K562 (cell line): ENCODE data around the gene RBM19. TPM values are rescaled to one million over a fixed set of nuclear protein-coding genes. Genes with fewer than 3 reads are reported as not detected.

Source experiments
- ATAC-seq: fragments of 200-7000 bp; cut with Tn5 transposase; 3 replicates; pipeline ENCODE4 v1.9.1; 2020; ENCODE audit warnings: moderate library complexity
- BruUV-seq: library from RNA; stranded (reverse); fragments of 400-500 nt; replicated peaks from 2 replicates; lab custom pipeline; 2021; lab: Mats Ljungman, UMichigan
- CTCF ChIA-PET: fragments of 300-600 bp; formaldehyde crosslinking; extraction: SDS; loops from one replicate; lab custom pipeline; 2021; ENCODE audit warnings: low intra/inter-chr PET ratio; lab: Yijun Ruan, JAX
- POLR2A ChIA-PET: fragments of 300-600, 350-650 bp; sonication (Branson Sonifier 250); formaldehyde crosslinking; extraction: SDS; loops from one replicate; lab custom pipeline; 2021; ENCODE audit warnings: antibody characterized with exemption, inconsistent platforms; lab: Yijun Ruan, JAX
- DNase-seq, 4 experiments: peaks; one replicate each; pipeline versions ENCODE4 v3.0.0 to v3.0.0-alpha.2; 2011 to 2018; ENCODE audit warnings: low spot score in 3 of 4, mixed read lengths in 3 of 4; ENCODE audit errors: extremely low read depth in 1 of 4
- FAIRE-seq: peaks from 2 replicates; lab custom pipeline; 2011; peaks lifted over from hg19 to GRCh38; lab: Jason Lieb, UNC
- H2AFZ ChIP-seq: 2 replicates; pipeline ENCODE4 v1.6.0; 2011; ENCODE audit warnings: low read depth, low read length, control low read depth, inconsistent platforms
- H3K27ac ChIP-seq: fragments of 200-600 bp; 3 replicates; pipeline ENCODE4 v1.8.0; 2011; ENCODE audit warnings: low read depth, mild to moderate bottlenecking, control low read depth, inconsistent platforms, low read length, moderate library complexity, mixed read lengths; ENCODE audit errors: extremely low read depth
- H3K27me3 ChIP-seq, 2 experiments: fragments of 300-600 bp in 1 of 2; 2 replicates in 1 of 2; 3 replicates in 1 of 2; pipeline versions ENCODE4 v1.6.0 to v1.8.0; 2011; ENCODE audit warnings: inconsistent platforms in 2 of 2, low read length in 2 of 2, mild to moderate bottlenecking in 1 of 2, mixed read lengths in 1 of 2, moderate library complexity in 1 of 2; ENCODE audit not compliant: control insufficient read depth in 2 of 2, insufficient read depth in 2 of 2
- H3K36me3 ChIP-seq: fragments of 300-600 bp; 3 replicates; pipeline ENCODE4 v1.8.0; 2011; ENCODE audit warnings: mild to moderate bottlenecking, low read length, inconsistent platforms; ENCODE audit not compliant: control insufficient read depth, insufficient read depth
- H3K4me1 ChIP-seq, 2 experiments: fragments of 200-600 bp in 1 of 2; replicated peaks in 1 of 2; 2 replicates in 1 of 2; 3 replicates in 1 of 2; pipeline versions ENCODE4 v1.5.1 to v1.8.0; 2011; ENCODE audit warnings: inconsistent platforms in 2 of 2, low read length in 2 of 2, mild to moderate bottlenecking in 1 of 2, mixed read lengths in 1 of 2, moderate library complexity in 1 of 2; ENCODE audit not compliant: control insufficient read depth in 2 of 2, insufficient read depth in 2 of 2
- H3K4me2 ChIP-seq: 2 replicates; pipeline ENCODE4 v1.6.1; 2011; ENCODE audit warnings: low read length, control low read depth, inconsistent platforms, mixed read lengths; ENCODE audit not compliant: insufficient read depth
- H3K4me3 ChIP-seq: fragments of 200-600 bp; sonication (generic), shearing (Covaris generic); 2 replicates; pipeline ENCODE4 v1.5.1; 2016; ENCODE audit warnings: control low read depth, inconsistent platforms
- H3K79me2 ChIP-seq: fragments of 200-600 bp; 3 replicates; pipeline ENCODE4 v1.8.0; 2011; ENCODE audit warnings: low read length, inconsistent platforms; ENCODE audit not compliant: control insufficient read depth, insufficient read depth
- H3K9ac ChIP-seq, 2 experiments: 2 replicates each; pipeline versions ENCODE4 v1.6.0 to v1.6.1; 2011; ENCODE audit warnings: low read depth in 2 of 2, low read length in 2 of 2, control low read depth in 1 of 2, inconsistent platforms in 1 of 2, mild to moderate bottlenecking in 1 of 2, mixed read lengths in 1 of 2; ENCODE audit not compliant: insufficient read depth in 1 of 2
- H3K9me1 ChIP-seq: one replicate; pipeline ENCODE4 v1.6.0; 2011; ENCODE audit warnings: inconsistent platforms, mild to moderate bottlenecking, low read length, moderate library complexity; ENCODE audit not compliant: control insufficient read depth, insufficient read depth
- H3K9me3 ChIP-seq: replicated peaks from 2 replicates; pipeline ENCODE4 v1.5.1; 2011; ENCODE audit warnings: low read depth, low read length, inconsistent platforms; ENCODE audit not compliant: control insufficient read depth, insufficient read depth
- H4K20me1 ChIP-seq: replicated peaks from 2 replicates; pipeline ENCODE4 v1.6.1; 2011; ENCODE audit warnings: low read length, inconsistent platforms, mixed read lengths; ENCODE audit not compliant: control insufficient read depth, insufficient read depth
- CBFB ChIP-seq: sonication (generic); formaldehyde crosslinking; IDR thresholded peaks from 2 replicates; pipeline ENCODE4 v1.4.0; 2020; ENCODE audit warnings: mild to moderate bottlenecking, missing genetic modification reagents
- CCNT2 ChIP-seq: IDR thresholded peaks from 2 replicates; pipeline ENCODE4 v1.6.1; 2011; ENCODE audit warnings: borderline replicate concordance, low read depth, mild to moderate bottlenecking, moderate library complexity, mixed read lengths, low read length; ENCODE audit not compliant: insufficient read length; ENCODE audit errors: extremely low read depth
- CTBP1 ChIP-seq: fragments of 450-650 bp; IDR thresholded peaks from 2 replicates; pipeline ENCODE4 v1.6.1; 2016; ENCODE audit warnings: borderline replicate concordance
- MCM7 ChIP-seq, 2 experiments: fragments of 450-650 bp; IDR thresholded peaks; 2 replicates each; pipeline ENCODE4 v1.6.1; 2016 to 2018
- NBN ChIP-seq: fragments of 450-650 bp; IDR thresholded peaks from 2 replicates; pipeline ENCODE4 v1.6.1; 2016; ENCODE audit warnings: low read depth, mild to moderate bottlenecking
- NONO ChIP-seq, 2 experiments: fragments of 200-400 bp in 1 of 2; fragments of 450-650 bp in 1 of 2; formaldehyde crosslinking in 1 of 2; IDR thresholded peaks; 2 replicates each; pipeline ENCODE4 v1.6.1; 2017; ENCODE audit warnings: low read depth in 2 of 2, mild to moderate bottlenecking in 2 of 2, moderate library complexity in 2 of 2, low read length in 1 of 2
- RFX1 ChIP-seq: fragments of 450-650 bp; IDR thresholded peaks from 2 replicates; pipeline ENCODE4 v1.6.1; 2016; ENCODE audit warnings: mild to moderate bottlenecking, moderate library complexity
- SP1 ChIP-seq: sonication (generic); formaldehyde crosslinking; IDR thresholded peaks from 2 replicates; pipeline ENCODE4 v1.8.1; 2022; ENCODE audit warnings: mild to moderate bottlenecking, missing genetic modification reagents
- SP2 ChIP-seq: IDR thresholded peaks from 2 replicates; pipeline ENCODE4 v1.6.1; 2011; ENCODE audit warnings: mild to moderate bottlenecking, low read depth, low read length, moderate library complexity; ENCODE audit not compliant: poor library complexity, severe bottlenecking; ENCODE audit errors: extremely low read depth
- TAF1 ChIP-seq: IDR thresholded peaks from 2 replicates; pipeline ENCODE4 v1.6.1; 2011; ENCODE audit warnings: mild to moderate bottlenecking, low read length, moderate library complexity; ENCODE audit not compliant: insufficient read depth, control insufficient read depth, severe bottlenecking; ENCODE audit errors: extremely low read depth
- ZNF174 ChIP-seq: fragments of 250-450 bp; sonication (Bioruptor Pico); IDR thresholded peaks from 2 replicates; pipeline ENCODE4 v1.4.0; 2020; ENCODE audit warnings: mild to moderate bottlenecking
- ZNF436 ChIP-seq: fragments of 250-450, 450-650 bp; sonication (Bioruptor Pico); formaldehyde crosslinking; IDR thresholded peaks from 2 replicates; pipeline ENCODE4 v1.7.0; 2020; ENCODE audit warnings: mild to moderate bottlenecking
- WGBS: fragments of 100-300 bp; shearing (Covaris generic); methylation state at CpG from one replicate; pipeline ENCODE4 v1.1.6; 2016; ENCODE audit warnings: low coverage, mixed read lengths; ENCODE audit not compliant: insufficient coverage; ENCODE audit errors: missing lambda C conversion rate; 5-methylcytosine and 5-hydroxymethylcytosine counted together
- in situ Hi-C: fragments of 300-500 bp; cut with MboI; formaldehyde crosslinking; loops from 4 replicates; pipeline ENCODE4 v1.15.0; 2018; ENCODE audit warnings: inconsistent platforms, mixed read lengths
- intact Hi-C: fragments of 100-400 bp; cut with micrococcal nuclease; formaldehyde crosslinking; loops from 2 replicates; pipeline ENCODE4 v1.14.2; 2022
- polyA plus RNA-seq, 8 experiments: library from polyadenylated mRNA; depleted of rRNA in 4 of 8; stranded (reverse) in 5 of 8; unstranded in 3 of 8; fragments of >200 nt; fragmentation: Nextera tagmentation in 2 of 8; fragmentation: Illumina TruSeq in 1 of 8; extraction: Ambion mirVana in 2 of 8; extraction: Trizol in 1 of 8; gene quantifications; 2 replicates each; pipeline versions ENCODE4 v1.2.1 to v1.2.3, GENCODE V29; 2011 to 2014; ENCODE audit warnings: inconsistent platforms in 1 of 8, missing spikeins in 1 of 8
- total RNA-seq, 7 experiments: library from RNA; depleted of rRNA in 6 of 7; stranded (reverse); fragments of >200 nt in 6 of 7; fragmentation: Illumina TruSeq in 2 of 7; extraction: Trizol in 2 of 7; gene quantifications; 2 replicates each; pipeline versions ENCODE4 v1.2.1 to v1.2.3, GENCODE V29; 2011 to 2021; ENCODE audit warnings: low replicate concordance in 1 of 7
- TF ChIP-seq, protein P1 (sequence below), 3 experiments: IDR thresholded peaks in 2 of 3; conservative IDR thresholded peaks in 1 of 3; 2 replicates each; pipeline ENCODE4 v1.5.1; 2011 to 2012; ENCODE audit warnings: low read length in 3 of 3, mild to moderate bottlenecking in 3 of 3, control low read depth in 2 of 3, improper control_type of control experiment in 1 of 3, inconsistent platforms in 1 of 3, low read depth in 1 of 3, mixed read lengths in 1 of 3, moderate library complexity in 1 of 3; ENCODE audit not compliant: insufficient read depth in 2 of 3
- TF ChIP-seq, protein P2 (sequence below): fragments of 250-450 bp; sonication (Bioruptor Pico); IDR thresholded peaks from 2 replicates; pipeline ENCODE4 v1.4.0; 2020; ENCODE audit warnings: mild to moderate bottlenecking, moderate library complexity
- TF ChIP-seq, protein P3 (sequence below): sonication (generic); formaldehyde crosslinking; IDR thresholded peaks from 2 replicates; pipeline ENCODE4 v1.9.0; 2022; ENCODE audit warnings: mild to moderate bottlenecking, missing genetic modification reagents

The RBM19 gene
- total and polyA plus RNA-seq, 9 of the 15 experiments (the other 6 are each of a cell fraction or from before 2014, with no cell fraction given) = 16.0 to 58.4 (median 37.9) TPM

DNA sequence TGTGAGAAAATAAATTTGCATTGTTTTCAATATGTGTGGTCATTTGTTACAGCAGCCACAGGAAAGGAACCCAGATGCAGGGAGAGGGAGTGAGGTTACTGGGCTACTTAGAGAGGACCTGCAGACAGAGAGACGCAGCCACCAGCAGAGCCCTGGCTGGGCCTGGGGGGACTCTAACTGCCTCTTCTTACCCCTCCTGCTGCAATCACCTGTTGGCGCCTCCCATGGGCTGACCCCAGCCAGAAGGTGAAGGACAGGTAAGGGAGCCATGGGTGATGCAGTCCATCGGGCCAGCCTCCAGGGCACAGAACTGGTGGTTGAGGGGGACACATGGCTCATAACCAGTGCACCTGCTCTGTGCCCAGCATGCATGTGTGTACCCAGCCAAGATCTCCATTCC is 15.8 kb upstream of the RBM19 start:
- Histone ChIP-seq H3K9me3 (no peaks in the 10 kb centered on the region), H3K4me3 (no peak overlapping the region), H4K20me1 (0 out of 2 replicates have a peak, but pooled peaks cover 5% of the 10 kb centered on the region), H3K27me3 (no peaks in the 10 kb centered on the region; a peak in 1 of 5 replicates), H3K4me2 (no peak overlapping the region), H3K9ac (no peak overlapping the region), H3K79me2 (no peaks in the 10 kb centered on the region), H3K36me3 (no peaks in the 10 kb centered on the region), H2AFZ (no peak overlapping the region), H3K27ac (no peak overlapping the region), H3K4me1 (no peaks in the 10 kb centered on the region), H3K9me1 (no peaks in the 10 kb centered on the region)
- ATAC-seq (no peak), FAIRE-seq (no peak), DNase-seq (no peak)
- 0% methylated on average over 2 of the region's 3 CpGs for WGBS
- in situ Hi-C loops = loop anchor here (10.0 to 25.0 kb wide), 3 partner anchors 523 to 1955 kb away; no protein-coding TSS in a partner anchor
- no TSS peak for BruUV-seq
- ChIA-PET POLR2A (no interaction called here), CTCF (interaction anchor here (2.1 kb wide), 1 partner anchor 526 kb away, joined by 16 read pairs; no protein-coding TSS in a partner anchor)
- intact Hi-C loops = loop anchor here (10.0 kb wide), 1 partner anchor 1773 kb away; no protein-coding TSS in a partner anchor
- no peak for TF ChIP-seq TAF1
- TF ChIP-seq MCM7 (IDR thresholded peaks at IDR 0.05) = no peak
- TF ChIP-seq CCNT2 = no peak
- no peak for TF ChIP-seq NBN
- TF ChIP-seq CBFB (CRISPR knock-in tag) = no peak
- TF ChIP-seq, protein P1, sequence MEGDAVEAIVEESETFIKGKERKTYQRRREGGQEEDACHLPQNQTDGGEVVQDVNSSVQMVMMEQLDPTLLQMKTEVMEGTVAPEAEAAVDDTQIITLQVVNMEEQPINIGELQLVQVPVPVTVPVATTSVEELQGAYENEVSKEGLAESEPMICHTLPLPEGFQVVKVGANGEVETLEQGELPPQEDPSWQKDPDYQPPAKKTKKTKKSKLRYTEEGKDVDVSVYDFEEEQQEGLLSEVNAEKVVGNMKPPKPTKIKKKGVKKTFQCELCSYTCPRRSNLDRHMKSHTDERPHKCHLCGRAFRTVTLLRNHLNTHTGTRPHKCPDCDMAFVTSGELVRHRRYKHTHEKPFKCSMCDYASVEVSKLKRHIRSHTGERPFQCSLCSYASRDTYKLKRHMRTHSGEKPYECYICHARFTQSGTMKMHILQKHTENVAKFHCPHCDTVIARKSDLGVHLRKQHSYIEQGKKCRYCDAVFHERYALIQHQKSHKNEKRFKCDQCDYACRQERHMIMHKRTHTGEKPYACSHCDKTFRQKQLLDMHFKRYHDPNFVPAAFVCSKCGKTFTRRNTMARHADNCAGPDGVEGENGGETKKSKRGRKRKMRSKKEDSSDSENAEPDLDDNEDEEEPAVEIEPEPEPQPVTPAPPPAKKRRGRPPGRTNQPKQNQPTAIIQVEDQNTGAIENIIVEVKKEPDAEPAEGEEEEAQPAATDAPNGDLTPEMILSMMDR (IDR thresholded peaks at IDR 0.05 in 2 of 3, conservative IDR thresholded peaks at IDR 0.05 in 1 of 3; ENCODE audit: insufficient read depth in 2 of 3, low read depth in 1 of 3, low read length in 3 of 3) = no peak
- TF ChIP-seq NONO (IDR thresholded peaks at IDR 0.05; ENCODE audit: low read depth in 2 of 2, low read length in 1 of 2) = no peak
- no peak for TF ChIP-seq SP1 (CRISPR knock-in tag)
- TF ChIP-seq ZNF174 = no peak
- TF ChIP-seq, protein P2, sequence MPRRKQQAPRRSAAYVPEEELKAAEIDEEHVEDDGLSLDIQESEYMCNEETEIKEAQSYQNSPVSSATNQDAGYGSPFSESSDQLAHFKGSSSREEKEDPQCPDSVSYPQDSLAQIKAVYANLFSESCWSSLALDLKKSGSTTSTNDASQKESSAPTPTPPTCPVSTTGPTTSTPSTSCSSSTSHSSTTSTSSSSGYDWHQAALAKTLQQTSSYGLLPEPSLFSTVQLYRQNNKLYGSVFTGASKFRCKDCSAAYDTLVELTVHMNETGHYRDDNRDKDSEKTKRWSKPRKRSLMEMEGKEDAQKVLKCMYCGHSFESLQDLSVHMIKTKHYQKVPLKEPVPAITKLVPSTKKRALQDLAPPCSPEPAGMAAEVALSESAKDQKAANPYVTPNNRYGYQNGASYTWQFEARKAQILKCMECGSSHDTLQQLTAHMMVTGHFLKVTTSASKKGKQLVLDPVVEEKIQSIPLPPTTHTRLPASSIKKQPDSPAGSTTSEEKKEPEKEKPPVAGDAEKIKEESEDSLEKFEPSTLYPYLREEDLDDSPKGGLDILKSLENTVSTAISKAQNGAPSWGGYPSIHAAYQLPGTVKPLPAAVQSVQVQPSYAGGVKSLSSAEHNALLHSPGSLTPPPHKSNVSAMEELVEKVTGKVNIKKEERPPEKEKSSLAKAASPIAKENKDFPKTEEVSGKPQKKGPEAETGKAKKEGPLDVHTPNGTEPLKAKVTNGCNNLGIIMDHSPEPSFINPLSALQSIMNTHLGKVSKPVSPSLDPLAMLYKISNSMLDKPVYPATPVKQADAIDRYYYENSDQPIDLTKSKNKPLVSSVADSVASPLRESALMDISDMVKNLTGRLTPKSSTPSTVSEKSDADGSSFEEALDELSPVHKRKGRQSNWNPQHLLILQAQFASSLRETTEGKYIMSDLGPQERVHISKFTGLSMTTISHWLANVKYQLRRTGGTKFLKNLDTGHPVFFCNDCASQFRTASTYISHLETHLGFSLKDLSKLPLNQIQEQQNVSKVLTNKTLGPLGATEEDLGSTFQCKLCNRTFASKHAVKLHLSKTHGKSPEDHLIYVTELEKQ (CRISPR knock-in tag) = no peak
- no peak for TF ChIP-seq RFX1
- TF ChIP-seq ZNF436 = no peak
- TF ChIP-seq, protein P3, sequence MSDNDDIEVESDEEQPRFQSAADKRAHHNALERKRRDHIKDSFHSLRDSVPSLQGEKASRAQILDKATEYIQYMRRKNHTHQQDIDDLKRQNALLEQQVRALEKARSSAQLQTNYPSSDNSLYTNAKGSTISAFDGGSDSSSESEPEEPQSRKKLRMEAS (CRISPR knock-in tag) = no peak
- no peak for TF ChIP-seq SP2
- TF ChIP-seq CTBP1 = no peak
